HG03139 (cell line): ENCODE results near the gene CEP164.
A peak's percentile ranks its signal among the peaks of the same experiment; 100 is the strongest.

Source experiments
- ATAC-seq: cut with Tn5 transposase; IDR thresholded peaks from one replicate; pipeline ENCODE4 v1.9.1; 2021; ENCODE audit not compliant: unreplicated experiment

CEP164 gene

DNA sequence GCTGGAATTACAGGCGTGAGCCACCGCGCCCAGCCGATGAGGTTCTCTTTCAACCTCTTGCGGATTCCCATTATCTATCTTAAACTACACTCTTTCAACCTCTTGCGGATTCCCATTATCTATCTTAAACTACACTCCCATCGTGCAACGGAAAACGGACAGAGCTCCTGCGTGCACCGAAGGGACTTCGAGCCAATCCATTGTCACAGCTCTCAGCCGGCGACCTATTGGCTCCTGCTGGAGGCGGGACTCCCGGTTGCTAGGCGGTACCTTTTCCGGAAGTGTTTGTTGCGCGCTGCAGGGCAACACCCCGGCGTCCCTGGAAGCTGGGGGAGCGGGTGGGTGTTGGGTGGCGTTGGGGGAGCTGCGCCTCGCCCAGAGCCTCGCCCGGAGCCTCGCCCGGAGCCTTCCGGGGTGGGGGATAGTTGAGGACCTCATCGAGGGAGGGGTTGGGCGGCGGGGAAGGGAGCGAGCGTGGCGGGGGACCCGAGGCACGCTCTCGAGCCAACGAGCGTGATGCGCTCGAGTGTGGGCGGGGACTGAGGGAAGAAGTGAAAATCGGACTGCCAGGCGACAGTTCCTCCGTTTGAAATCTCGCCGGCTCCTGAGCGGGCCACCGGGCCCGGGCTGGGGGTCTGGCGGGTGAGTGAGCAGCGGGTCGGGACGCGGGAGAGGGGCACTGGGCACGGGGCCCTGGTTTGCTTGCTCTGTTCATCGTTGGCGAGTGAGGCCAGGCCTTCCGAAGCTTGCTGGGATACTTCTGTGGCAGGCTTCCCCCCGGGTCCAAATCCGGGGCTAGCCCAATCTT lies at the start of gene CEP164:
CEP164 (plus strand) TSS at position 288 of the 808 bp plus-strand sequence. CDS start 10,733 bp downstream, outside the sequence.
- ATAC-seq = peak; percentile 94

DNA sequence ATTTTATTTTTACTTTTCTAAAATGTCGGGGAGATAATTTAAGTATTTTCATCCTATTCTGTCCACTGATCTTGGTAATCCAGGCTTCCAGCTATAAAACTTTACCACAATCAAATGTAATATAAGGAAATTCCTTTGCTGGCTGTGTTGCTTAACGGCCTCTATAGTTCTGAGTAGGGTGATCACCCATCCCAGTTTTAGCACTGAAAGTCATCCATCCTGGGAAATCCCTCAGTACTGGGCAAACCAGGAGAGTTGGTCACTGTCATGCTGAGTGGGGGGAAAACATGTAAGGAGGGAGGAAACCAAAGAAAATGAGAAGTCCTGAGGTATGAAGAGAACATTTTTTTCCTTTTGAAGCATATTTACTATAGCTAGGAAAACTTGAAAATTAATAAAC lies 49.3 kb upstream of the CEP164 start:
- ATAC-seq = no peak

DNA sequence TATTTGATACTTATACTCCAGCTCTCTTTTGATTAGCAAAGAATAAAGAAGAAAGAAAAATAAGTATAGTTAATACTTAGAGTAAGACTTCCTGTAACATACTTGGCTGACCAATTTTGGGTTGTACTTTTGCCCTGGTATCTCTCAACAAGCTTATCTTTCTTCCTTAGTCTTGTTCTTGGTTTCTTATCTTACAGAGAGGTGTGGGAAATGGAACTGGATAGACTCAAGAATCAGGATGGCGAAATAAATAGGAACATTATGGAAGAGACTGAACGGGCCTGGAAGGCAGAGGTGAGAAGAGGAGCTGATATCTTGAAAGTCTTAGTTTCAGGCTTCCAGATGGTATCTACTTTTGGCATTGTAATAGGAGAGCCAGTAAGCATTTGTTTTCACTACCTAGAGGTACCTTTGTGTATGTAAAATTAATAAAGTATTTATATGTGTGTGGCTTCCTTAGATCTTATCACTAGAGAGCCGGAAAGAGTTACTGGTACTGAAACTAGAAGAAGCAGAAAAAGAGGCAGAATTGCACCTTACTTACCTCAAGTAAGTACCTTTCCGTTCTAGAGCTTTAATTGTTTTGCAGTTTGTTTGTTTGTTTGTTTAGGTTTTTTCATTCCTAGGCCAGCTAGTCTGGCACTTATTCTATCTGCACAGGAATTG lies 47.8 kb upstream of the CEP164 start:
- ATAC-seq = no peak

DNA sequence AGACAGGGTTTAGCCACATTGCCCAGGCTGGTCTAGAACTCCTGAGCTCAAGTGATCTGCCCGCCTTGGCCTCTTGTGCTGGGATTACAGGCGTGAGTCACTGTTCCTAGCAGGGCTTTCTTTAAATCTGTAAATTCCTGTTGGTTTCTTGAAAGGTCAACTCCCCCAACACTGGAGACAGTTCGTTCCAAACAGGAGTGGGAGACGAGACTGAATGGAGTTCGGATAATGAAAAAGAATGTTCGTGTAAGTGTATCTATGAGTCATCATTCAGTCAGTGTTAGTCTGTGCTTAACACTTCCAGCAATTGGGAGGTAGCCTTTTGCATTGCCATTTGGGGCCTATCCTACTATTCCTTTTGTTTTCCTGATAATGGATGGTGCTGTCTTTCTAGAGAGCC lies 46.5 kb upstream of the CEP164 start:
- no peak for ATAC-seq

DNA sequence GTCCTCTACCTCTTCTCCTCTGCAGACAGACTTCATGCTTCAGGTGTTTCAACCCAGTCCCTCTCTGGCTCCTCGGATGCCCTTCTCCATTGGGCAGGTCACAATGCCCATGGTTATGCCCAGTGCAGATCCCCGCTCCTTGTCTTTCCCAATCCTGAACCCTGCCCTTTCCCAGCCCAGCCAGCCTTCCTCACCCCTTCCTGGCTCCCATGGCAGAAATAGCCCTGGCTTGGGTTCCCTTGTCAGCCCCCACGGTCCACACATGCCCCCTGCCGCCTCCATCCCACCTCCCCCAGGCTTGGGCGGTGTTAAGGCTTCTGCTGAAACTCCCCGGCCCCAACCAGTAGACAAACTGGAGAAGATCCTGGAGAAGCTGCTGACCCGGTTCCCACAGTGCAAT lies 45.8 kb upstream of the CEP164 start:
- no peak for ATAC-seq

DNA sequence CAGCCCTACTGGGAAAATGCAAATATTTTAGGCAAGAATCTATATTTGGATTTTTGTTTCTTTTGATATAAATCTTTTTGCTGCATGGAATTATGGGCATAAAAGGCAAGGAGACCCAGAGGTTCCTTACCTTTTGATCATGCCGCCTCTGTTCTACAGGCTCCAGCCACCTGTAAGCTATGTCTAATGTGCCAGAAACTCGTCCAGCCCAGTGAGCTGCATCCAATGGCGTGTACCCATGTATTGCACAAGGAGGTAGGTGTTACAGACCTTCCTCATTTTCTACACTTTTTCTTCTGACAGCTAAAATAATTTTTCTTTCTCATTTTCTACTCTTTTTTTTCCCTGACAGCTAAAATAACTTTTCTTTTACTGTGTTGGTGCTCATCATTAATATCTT lies 44.7 kb upstream of the CEP164 start:
- no peak for ATAC-seq

DNA sequence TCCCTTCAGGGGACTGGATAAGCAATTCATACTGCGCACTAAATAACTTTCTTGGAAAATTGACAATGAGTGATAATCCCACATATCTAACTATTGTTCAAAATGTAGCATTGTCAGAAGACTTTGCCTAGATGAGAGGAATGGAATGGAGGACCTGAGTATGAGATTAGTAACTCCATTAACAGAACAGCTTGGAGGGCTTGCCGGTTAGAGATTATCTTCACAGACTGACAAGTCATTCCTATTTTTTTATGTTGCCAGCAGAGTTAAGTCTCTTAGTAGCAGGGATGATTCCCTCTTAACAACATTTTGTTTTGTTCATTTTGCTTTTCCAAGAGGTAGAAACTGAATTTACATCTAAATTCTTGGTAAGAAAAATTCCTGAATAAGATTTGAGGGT lies 43.6 kb upstream of the CEP164 start:
- no peak for ATAC-seq

DNA sequence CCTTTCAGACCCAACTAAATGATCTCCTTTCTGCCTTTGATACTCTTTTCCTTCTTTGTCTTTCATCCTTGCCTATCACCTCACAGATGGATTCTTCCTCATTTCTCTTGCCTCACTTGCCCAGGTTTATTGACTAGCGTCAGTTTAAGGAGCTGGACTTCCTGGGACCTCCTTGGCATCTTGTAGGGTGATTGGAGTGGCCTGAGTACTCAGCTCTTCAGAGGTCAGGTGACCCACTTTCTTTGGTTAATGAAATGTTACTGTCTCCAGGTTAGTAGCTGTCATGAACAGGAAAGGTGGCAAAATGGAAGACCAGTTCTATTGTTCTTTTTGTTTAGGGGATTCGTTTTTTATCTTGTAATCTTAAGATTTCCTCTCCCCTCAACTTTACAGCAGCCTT lies 41.1 kb upstream of the CEP164 start:
- ATAC-seq = no peak

DNA sequence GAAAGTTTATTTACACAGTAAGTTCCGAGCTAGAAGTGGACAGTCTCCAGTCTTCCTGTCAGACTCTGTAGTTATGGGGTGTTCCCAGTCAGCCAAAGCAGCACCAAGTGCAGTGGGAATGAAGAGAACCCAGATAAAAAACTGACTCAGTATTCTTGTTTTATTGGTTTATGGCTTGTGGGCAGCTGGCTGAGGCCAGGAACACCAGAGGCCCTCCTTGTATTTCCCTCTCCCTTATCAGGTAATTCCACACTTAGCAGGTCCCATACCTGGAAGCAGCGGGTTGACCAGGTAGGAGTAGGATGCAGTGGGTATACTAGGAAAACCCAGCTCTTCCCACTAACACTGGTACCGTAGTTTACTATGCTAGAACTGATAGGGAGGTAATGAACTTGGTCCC lies 40.0 kb upstream of the CEP164 start:
- ATAC-seq = no peak

DNA sequence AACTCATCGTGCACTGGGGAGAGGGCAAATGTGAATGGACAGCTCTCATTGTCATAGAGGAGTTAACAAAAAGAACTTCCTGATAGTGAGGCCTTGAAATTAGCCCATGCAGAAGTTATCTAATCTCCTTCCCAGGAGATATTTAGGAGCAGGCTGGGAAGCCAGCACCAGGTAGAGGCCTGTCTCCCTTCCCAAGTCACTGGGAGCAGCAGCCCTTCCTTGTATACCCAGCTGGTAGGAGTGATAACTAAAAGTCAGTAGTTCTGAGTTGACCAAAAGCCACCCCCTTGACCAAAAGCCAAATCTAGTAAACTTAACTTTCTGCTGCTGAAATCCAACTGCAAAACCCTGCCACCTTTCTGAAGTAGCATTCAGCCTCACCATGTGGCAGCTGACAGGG lies 37.9 kb upstream of the CEP164 start:
- ATAC-seq = no peak

DNA sequence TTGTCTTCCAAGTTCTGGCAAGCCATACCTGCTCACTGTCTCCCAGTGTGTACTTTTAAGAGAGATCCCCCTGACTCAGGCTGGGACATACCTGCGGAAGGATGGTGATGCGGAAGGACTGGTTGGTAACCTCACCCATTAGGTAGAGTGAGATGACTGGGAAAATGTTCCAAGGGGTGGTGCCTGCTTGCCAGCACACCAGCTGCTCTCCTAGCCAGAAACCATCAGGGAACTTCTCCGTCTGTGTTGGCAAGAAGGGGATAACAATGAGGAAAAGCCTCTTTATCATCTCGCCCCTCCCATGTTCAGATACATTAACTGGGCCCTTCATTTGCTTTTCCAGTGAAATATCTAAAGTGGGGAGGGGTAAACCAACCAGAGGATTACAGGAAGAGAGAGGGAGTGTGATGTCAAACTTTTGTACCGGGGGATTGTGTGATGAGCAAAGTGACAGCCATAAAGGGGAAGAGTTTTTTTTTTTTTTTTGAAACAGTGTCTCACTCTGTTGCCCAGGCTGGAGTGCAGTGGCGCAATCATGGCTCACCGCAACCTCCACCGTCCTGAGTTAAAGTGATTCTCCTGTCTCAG lies 36.8 kb upstream of the CEP164 start, which contains the start of gene BACE1-AS:
BACE1-AS (plus strand) TSS at position 538 of the 588 bp plus-strand sequence.
- no peak for ATAC-seq

DNA sequence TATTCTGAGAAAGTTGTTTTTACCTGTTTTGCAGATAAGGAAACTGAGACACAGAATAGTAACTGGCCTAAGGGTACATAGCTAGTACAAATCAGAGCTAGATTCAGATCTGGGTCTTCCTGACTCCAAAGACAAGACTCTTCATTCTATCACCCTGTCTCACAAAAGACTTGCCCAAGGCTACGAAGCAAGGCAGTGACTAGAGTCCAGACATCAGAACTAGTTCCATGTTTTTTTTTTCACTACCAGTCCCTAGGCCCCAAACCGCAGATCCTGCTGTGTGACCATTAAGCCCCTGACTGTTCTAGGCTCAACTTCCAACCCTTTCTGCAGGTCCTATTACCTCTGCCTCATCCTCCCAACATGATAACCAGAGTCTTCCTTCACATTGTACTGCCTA lies 35.0 kb upstream of the CEP164 start:
- no peak for ATAC-seq

DNA sequence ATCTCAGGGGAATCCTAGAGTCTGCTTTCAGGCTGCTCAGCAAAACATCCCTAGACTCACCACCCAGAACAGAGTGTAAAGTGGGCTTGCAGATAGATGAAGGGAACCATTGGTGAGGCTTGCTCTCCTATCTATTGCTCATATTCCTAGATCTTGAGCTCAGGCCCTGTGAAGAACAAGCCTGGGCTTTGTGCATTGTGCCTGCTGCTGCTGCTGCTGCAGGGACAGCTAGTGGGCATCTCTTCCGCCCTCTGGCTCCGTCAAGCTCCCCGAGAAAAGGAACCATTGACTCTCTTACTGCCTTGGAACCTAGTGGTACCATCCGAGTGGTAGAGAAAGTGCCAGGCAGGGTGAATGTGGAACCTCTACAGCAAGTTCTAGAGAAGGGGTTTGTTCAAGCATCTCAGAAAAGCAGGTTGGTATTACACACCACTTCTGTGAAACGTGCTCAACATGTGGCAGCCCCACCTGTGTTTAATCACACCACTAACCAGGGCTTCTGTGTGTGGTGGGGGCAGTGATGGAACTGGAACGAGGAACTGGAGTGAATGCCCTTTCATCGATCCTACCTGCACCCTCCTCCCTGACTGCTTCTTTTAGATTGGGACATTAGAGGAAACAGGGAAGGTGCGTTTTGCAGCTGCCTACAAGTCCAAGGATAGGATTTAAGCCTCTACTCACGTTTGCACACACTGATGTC lies 32.1 kb upstream of the CEP164 start:
- ATAC-seq = no peak

DNA sequence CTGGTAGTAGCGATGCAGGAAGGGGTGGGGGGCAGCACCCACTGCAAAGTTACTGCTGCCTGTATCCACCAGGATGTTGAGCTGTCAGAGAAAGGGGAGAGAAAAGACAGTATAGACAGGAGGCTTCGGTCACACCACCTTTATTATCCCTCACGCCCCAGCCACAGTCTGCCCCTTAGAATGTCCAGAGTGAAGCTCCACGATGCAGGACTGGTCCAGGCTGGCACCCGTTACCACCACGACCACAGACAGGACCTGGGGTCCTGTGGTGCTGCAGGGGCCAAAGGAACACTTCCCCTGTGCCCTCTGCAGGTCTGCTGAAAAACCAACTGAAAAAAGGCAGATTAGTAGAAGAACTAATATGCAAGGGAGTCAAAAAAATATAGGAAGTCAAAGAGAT lies 30.8 kb upstream of the CEP164 start:
- no peak for ATAC-seq

DNA sequence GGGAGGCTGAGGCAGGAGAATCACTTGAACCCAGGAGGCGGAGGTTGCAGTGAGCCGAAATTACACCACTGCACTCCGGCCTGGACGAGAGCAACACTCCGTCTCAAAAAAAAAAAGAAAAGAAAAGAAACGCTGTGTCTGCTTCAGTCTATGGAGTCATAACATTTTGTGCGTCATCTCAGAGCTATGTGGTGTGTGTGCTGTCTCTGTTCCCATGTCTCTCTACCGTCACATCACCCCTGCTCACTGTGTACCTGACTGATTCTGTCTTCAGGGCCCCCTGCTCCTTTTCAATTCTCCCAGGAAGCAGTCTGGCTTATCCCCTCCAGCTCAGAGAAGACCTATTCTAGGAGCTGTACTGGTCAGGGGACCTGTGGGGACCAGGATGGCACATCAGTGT lies 29.5 kb upstream of the CEP164 start:
- ATAC-seq = no peak

DNA sequence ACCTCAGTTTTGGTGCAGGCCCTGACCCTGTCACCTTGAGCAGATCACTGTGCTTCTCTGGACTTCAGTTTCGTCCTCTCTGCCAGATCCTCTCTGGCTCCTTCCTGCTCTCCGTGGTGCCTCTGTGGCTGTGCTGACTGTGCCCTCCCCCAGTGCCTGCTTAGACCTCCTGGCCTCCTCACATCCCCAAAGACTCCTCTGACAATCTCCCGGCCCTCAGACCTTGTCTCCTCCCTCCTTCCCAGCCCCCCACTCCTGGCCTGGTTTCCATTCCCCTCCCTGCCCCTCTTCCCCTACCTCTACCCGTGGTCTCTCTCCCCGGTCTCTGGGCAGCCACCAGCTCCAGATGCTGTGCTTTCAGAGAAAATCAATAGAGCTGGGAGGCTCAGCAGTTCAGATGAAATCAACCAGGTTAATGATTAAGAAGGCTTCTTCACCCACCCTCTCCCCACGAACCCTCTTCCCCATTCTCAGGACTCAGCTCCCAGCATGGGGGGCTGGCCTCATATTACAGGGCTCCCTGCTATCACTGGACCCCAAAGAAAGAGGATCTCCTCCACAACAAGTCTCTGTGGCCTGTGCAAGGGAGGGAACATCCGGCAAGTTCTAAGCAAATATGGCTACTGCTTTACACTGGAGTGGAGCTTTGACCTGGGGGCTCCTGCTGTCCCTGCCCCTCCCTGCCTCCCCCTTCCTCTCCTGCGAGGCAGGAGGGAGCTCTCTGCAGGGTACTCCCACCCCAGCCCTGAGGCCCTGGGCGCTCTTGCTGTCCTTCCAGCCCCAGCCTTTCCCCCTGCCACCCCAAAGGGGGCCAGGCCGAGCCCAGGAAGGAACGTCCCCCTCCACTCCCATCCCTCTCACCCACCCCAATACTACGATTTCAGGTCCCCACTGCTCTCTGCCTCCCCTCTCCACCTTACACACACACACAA lies 28.0 kb upstream of the CEP164 start:
- no peak for ATAC-seq

DNA sequence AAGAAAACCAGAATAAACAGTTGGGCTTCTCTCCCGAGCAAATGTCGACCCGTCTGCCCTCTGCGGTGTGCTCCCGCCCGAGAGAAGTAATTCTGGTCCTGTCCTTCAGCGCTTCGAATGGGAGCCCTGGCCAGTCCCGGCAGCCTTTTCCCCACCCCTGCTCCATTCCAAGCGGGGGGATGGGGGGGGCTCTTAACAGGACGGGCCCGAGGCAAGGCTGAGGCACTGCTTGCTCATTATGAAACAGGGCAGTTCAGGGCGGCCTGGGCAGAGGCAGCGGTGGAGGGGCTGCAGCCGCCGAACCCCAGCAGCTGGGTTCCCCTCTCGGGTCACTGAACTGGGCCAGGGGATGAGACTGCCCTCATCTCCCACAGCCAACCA lies 27.4 kb upstream of the CEP164 start:
- ATAC-seq = no peak

DNA sequence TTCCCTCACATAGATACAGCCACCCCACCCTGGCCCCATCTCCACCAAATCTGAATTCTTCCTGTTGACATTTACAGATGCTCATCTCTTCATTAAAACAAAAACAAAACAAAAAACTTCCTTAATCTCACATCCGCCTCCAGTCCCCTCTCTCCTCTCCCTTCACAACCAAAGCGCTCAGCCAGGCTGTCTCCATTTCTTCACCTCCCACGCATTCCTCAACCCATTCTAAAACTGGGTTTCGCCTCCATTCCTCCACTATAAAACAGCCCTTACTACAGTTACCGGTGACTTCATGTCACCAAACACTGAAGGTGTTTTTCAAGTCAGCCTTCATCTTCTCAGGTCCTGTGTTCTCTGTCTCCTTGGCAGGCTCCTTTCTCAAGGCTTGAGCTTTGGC lies 26.9 kb upstream of the CEP164 start:
- no peak for ATAC-seq

DNA sequence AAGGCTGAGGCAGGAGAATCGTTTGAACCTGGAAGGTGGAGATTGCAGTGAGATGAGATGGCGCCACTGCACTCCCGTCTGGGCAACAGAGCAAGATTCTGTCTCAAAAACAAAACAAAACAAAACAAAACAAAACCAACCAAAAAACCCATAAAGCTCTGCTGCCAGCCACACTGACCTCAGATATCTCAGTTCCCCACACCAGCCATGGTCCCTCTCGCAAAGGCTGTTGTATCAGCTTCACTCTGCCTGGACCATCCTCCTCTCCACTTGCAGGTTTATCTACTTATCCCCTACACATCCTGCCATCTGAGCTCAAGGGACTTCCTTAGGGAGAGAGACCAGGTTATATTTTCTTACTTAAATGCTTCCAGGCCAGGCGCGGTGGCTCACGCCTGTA lies 25.4 kb upstream of the CEP164 start:
- no peak for ATAC-seq

DNA sequence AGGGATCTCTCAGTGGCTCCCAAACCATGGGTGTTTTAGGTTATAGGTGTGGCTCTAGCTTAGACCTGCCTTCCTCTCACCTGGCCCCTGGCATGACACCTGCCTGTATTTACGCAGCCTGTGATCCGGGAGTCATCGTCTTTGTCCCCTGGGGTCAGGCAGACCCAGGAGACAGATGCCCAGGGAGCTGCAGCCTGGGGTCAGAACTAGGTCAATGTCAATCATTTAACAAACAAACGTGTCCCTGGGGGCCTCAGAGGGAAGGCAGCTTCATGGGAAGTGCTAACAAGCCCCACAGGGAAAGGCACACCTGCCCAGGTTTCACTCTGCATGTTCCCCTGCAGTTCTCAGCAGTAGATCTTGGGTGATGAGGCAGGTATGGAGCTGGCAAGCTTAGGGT lies 24.6 kb upstream of the CEP164 start:
- ATAC-seq = no peak
